ENCODE data around the gene PTPN4. TPM values are rescaled to one million over a fixed set of nuclear protein-coding genes. Genes with fewer than 3 reads are reported as not detected.
"Not testable (repeated sequence)": the region's sequence is repeated elsewhere in the genome, so short reads cannot be mapped to it uniquely, and the experiment has no call there.

PTPN4 gene
- polyA plus RNA-seq, 1 experiment = 11.8 TPM

- no peak for TF ChIP-seq CTCF (IDR thresholded peaks at IDR 0.05; ENCODE audit: insufficient read depth, low read depth, low read length)
- no peak for DNase-seq (ENCODE audit: low read depth)
- Histone ChIP-seq H3K4me3 (ENCODE audit: low read depth, low read length) (no peak overlapping the region), H3K36me3 (ENCODE audit: control insufficient read depth, insufficient read depth, low read length) (no peaks in the 10 kb centered on the region), H3K27me3 (ENCODE audit: control insufficient read depth, insufficient read depth, low read length) (no peaks in the 10 kb centered on the region)
- ChIA-PET POLR2A (no interaction called here), CTCF (interaction anchor here (0.5 to 0.6 kb wide), 2 partner anchors 44 to 130 kb away, joined by 4 read pairs; no protein-coding TSS in a partner anchor)
Observed at GRCh38 chr2:120017201-120017600, 257.5 kb downstream of the PTPN4 start.

GRCh38 chr2:120018549-120018948 lies 258.8 kb downstream of the PTPN4 start:
- DNase-seq (ENCODE audit: low read depth) = no peak
- ChIA-PET CTCF (interaction anchor here (1.6 kb wide), 1 partner anchor 55 kb away, joined by 3 read pairs; no protein-coding TSS in a partner anchor), POLR2A (no interaction called here)
- H3K4me3 ChIP-seq (ENCODE audit: low read depth, low read length) = no peak overlapping the region
- no peaks in the 10 kb centered on the region for H3K27me3 ChIP-seq (ENCODE audit: control insufficient read depth, insufficient read depth, low read length)
- H3K36me3 ChIP-seq (ENCODE audit: control insufficient read depth, insufficient read depth, low read length) = no peaks in the 10 kb centered on the region
- no peak for TF ChIP-seq CTCF (IDR thresholded peaks at IDR 0.05; ENCODE audit: insufficient read depth, low read depth, low read length)

- Histone ChIP-seq H3K4me3 (ENCODE audit: low read depth, low read length) (no peak overlapping the region), H3K36me3 (ENCODE audit: control insufficient read depth, insufficient read depth, low read length) (no peaks in the 10 kb centered on the region), H3K27me3 (ENCODE audit: control insufficient read depth, insufficient read depth, low read length) (no peaks in the 10 kb centered on the region)
- CTCF ChIA-PET = interaction anchor here (0.6 to 1.8 kb wide), 3 partner anchors 9 to 294 kb away, joined by 3 to 4 read pairs (median 3); no protein-coding TSS in a partner anchor
- POLR2A ChIA-PET = no interaction called here
- no peak for DNase-seq (ENCODE audit: low read depth)
- no peak for TF ChIP-seq CTCF (IDR thresholded peaks at IDR 0.05; ENCODE audit: insufficient read depth, low read depth, low read length)
Observed at GRCh38 chr2:120020554-120020953, 260.8 kb downstream of the PTPN4 start.

GRCh38 chr2:120022505-120022904 lies 262.8 kb downstream of the PTPN4 start:
- CTCF ChIA-PET = interaction anchor here (1.4 kb wide), 1 partner anchor 11 kb away, joined by 4 read pairs; no protein-coding TSS in a partner anchor

GRCh38 chr2:120026890-120027289 lies 267.2 kb downstream of the PTPN4 start:
- CTCF ChIA-PET = no interaction called here
- TF ChIP-seq CTCF (IDR thresholded peaks at IDR 0.05; ENCODE audit: insufficient read depth, low read depth, low read length) = peak; percentile 39
- Histone ChIP-seq H3K4me3 (ENCODE audit: low read depth, low read length) (no peak overlapping the region), H3K36me3 (ENCODE audit: control insufficient read depth, insufficient read depth, low read length) (no peaks in the 10 kb centered on the region), H3K27me3 (ENCODE audit: control insufficient read depth, insufficient read depth, low read length) (no peaks in the 10 kb centered on the region)
- no peak for DNase-seq (ENCODE audit: low read depth)
- POLR2A ChIA-PET = no interaction called here

More at GRCh38 chr2:120022505-120022904, 262.8 kb downstream of the PTPN4 start:
- H3K36me3 ChIP-seq (ENCODE audit: control insufficient read depth, insufficient read depth, low read length); H3K4me3 ChIP-seq (ENCODE audit: low read depth, low read length); H3K27me3 ChIP-seq (ENCODE audit: control insufficient read depth, insufficient read depth, low read length); POLR2A ChIA-PET; DNase-seq (ENCODE audit: low read depth): not testable (repeated sequence)

- no peak for TF ChIP-seq CTCF (IDR thresholded peaks at IDR 0.05; ENCODE audit: insufficient read depth, low read depth, low read length)
- Histone ChIP-seq H3K4me3 (ENCODE audit: low read depth, low read length) (no peak overlapping the region), H3K36me3 (ENCODE audit: control insufficient read depth, insufficient read depth, low read length) (no peaks in the 10 kb centered on the region), H3K27me3 (ENCODE audit: control insufficient read depth, insufficient read depth, low read length) (no peaks in the 10 kb centered on the region)
- no peak for DNase-seq (ENCODE audit: low read depth)
- POLR2A ChIA-PET = no interaction called here
- CTCF ChIA-PET = no interaction called here
Observed at GRCh38 chr2:120028795-120029194, 269.1 kb downstream of the PTPN4 start.
